Measurements from ENCODE around the gene F2RL2. TPM values are rescaled to one million over a fixed set of nuclear protein-coding genes. Genes with fewer than 3 reads are reported as not detected.

The F2RL2 gene
- polyA plus RNA-seq, 10 donors = 1.2 to 10.5 (median 2.4) TPM

DNA sequence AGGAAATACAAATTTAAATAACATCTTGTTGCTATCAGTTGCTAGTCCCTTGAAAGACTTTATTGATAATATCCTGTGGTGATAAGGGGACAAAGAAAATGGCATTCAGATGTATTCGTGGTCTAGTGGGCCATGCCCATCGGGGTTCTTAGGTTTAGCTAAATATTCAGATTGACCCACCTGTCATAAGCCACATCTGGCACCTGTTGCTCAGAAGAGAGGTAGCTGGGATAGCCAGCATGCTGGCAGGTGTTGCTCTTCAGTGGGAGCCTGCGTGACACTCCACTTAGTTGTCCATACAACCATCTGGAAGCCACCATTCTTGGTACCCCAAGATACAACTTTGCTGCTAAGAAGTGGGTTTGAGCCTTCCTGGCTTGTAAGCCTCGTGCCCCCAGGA is 36.7 kb downstream of the F2RL2 start:
- DNase-seq = no peak

DNA sequence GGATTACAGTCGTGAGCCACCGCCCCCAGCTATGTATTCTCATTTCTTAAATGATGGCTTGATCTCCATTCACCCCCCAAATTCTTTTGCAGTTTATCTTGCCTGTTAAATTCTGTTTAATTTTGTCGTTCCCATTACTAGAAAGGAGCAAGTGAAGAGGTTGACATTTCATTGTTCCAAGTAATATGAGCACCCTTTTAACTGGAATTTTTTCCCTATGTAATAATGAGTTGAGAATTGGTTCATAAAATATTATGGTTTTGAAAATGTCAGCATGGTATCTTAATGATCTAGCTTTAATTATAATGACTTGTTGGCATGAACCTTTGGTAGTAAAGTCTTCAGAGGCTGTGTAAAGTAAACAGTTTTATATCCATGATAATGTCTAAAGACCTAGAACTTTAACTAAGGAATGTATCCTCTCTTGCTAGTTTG is 37.4 kb downstream of the F2RL2 start:
- DNase-seq = no peak

DNA sequence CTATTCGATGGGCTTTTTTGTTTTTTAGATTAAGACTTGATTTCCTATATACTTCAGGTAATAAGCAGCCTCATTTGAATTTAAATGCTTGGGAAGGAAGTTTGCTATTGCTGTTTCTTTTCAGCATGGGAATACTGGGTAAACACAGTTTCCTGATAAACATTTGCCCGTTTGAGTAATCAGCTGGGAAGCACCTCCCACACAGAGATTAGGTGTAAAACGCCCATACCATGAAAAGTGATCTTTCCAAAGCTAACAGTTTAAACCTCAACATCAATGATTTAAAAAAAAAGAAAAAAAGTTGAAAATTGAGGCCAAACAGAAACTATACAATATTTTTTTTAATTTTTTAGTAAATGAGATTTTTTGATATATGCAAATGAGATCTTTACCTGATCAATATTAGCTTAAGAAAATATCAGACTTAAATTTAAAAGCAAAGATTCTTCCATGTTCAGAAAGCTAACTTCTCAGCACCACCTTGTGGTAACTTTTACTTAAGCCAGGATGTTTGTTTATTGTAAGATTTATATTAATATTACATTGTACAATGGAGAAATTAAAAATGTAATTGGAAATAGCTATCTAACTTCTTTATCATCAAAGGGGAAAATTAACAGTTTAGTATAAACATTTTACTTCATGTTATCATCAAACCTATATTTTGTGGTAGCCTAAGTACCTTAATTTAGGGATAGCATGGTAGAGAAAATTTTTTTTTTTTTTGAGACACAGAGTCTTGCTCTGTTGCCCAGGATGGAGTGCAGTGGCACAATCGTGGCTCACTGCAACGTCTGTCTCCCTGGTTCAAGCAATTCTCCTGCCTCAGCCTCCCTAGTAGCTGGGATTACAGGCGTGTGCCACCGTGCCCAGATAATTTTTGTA is 39.8 kb downstream of the F2RL2 start:
- DNase-seq = peak in 1 of 3 donors; percentile 49

DNA sequence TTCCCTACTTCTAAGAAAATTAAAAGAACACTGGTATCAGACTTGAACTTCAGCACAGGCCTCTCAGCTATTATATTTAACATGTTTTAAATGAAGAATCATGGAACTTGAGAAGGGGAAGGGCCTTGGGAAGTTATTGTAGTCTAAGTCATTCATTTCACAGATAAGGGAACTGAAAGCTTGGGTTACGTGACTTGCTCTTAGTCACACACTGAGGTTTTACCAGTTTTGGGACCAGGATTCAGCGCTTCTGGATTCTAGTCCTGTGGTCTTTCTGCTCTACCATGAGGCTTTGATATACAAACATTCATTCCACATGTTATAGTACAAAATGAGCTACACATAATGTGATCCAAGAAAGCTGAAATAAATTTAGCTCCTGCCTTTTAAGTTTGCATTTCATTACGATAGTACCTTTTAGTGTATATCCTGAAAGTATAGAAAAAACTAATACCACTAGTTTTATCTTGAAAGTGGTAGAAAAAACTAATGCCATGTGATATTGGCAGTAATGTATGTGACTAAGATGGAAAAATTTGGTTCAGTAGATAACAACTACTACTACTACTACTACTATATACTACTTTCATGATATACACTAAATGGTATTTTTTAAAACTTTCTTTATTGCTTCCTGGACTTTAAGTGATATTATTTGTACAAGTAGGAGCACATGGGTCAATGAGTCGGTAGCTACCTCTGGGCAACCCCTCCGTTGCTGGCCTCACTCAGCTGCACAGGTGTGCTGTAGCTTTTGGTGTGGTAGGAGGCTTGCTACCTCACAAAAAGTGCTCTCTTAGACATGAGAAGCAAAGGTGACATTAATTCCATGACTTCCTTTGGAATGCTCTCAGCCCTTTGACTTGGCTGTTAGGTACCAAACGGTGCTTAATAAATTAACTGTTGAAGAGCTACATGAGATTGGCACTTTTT is 40.7 kb downstream of the F2RL2 start:
- peak in 1 of 3 donors; percentile 39 for DNase-seq

DNA sequence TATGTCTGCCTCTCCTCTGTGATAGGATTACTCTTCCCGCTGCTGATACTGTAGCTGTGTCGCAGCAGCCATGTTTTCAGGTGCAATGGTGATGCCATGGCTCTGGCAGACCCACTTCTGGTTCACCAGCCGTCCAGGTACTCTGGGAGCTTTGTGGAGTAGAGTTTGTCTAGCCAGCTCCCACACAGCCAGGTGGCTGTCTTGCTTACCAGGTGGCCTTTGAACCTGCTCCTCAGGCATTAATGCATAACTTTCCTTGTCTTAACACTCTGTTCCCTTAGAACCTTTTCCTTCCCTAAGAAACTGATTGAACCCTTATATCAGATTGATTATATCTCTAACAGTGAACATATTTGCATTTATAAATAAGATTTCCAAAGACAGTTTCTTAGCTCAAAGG is 42.2 kb downstream of the F2RL2 start:
- no peak for DNase-seq

DNA sequence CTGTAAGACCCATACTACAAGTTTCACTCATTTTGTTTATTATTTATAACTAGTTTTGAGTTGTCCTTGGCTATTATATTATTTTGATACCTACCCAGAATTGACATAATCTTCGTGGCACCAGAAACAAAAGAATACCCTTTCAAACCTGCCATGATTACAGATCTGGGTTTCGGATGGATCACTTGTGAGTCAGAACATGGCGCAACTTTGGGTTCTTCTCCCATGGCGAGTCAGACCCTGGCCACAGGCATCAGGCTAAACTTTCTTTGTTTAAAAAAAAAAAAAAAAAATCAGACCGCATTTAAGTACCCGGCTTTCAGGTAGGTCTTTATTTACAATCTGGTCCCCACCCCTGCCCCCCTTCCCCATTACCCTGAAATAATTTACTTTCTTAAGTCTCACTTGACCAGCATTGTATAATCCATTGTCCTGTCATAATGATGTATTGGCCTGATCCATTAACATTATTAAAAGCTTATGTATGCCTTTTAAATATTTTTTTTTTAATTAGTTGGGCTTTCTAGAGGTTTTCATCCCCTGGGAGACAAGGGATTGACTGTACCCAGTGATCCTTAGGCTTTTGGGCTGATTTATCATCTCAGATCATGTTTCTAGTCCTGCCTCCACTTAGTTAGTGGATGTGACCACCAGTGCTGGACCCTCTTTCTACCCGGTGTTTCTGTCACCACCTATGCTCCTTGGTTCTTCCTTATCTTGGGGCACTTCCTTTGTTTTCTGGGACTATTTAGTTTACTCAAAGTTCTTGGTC is 43.9 kb downstream of the F2RL2 start:
- no peak for DNase-seq

DNA sequence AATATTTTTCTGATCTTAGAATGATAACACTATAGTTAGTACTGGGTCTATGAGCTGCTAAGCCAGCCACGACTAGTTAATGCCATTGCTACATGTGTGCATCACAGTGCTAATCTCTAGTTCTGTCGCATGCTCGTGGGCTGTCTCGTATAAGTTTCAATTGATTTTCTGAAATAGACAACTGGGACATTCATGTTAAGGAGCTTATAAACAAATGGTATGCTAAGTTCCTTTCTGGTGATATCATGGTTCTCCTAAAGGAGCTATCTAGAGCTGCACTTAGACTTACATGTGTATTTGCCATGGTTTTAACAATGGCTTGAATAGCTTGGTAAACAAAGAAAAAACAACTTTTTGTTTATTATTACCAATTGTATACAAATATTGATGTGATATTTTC is 46.2 kb downstream of the F2RL2 start:
- no peak for DNase-seq

DNA sequence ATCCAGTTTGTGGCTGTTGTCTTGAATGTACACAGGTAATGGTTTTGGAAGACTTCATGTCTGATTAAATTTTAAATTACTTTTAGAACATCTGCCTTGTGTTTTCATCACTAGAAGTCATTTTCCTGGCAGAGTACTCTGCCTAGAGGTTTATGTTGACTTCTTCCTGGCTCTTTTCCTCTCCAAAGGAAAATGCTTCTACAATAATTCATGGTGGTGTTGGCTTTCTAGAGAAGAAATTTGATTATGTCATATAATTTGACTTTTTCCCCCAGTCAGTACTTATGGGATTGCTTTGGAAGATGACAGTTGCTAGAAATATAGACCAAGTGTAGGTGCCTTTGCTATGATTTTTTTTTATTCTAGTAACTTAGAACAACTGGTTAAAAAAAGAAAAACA is 46.8 kb downstream of the F2RL2 start:
- DNase-seq = peak; percentile 49 to 76 (median 64)

DNA sequence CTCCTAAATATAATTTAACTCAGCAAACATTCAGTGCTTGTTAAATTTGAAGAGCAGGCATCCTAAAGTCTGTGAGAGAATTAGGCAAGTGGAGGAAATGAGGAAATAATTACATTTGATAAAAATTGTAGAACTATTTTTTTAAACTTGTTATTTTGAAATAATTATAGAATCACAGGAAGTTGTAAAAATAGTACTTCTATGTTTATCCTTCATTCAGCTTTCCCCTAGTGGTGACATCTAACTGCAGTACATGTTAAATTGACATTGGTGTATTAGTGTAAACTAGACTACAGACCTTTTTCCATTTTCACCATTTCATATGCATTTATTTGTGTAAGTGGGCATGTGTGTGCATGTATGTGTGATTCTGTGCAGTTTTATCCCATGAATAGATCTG is 51.6 kb downstream of the F2RL2 start:
- no peak for DNase-seq

DNA sequence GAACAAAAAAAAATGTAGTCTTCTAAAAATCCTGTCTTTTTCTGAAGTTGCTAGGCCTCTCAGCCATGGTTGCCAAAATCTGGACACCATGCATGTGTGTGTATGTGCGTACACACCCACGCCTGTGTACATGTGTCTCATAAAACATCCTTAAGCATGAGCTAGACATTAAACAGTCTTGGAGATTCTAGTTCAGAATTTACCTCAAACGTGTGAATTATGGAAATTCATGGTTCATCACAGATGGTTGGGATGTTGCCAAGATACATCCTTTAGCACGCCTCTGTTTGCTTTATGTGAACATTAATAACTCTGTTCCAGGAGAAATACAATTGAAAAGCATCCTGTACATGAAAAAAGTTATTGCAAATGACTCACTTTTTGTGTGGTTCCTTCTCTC is 53.0 kb downstream of the F2RL2 start:
- peak in 1 of 3 donors; percentile 25 for DNase-seq

Other genes with a start within 250 kb of the F2RL2 start
- 10 to 100 TPM in 9 of 10 donors, 1 to 10 TPM in 1; 9.9 to 28.4 (median 14.7) TPM for gene IQGAP2, start 220.1 kb downstream of the F2RL2 start, polyA plus RNA-seq (ENCODE audit: insufficient read length in 10 of 10)
- gene F2R, start 92.7 kb upstream of the F2RL2 start, polyA plus RNA-seq (ENCODE audit: insufficient read length in 10 of 10) = 10 to 100 TPM; 22.8 to 61.6 (median 27.8) TPM
- gene F2RL1, start 195.6 kb upstream of the F2RL2 start, polyA plus RNA-seq (ENCODE audit: insufficient read length in 10 of 10) = 1 to 10 TPM in 2 of 10 donors, under 1 TPM in 8; 0.26 to 4.4 (median 0.36) TPM
- gene S100Z, start 226.6 kb upstream of the F2RL2 start, polyA plus RNA-seq (ENCODE audit: insufficient read length in 10 of 10) = under 1 TPM in 9 of 10 donors, not detected in 1; 0.13 to 0.43 (median 0.35) TPM